AML-193 (cell line): ENCODE data around the gene TTF1.
"Not testable (repeated sequence)": the region's sequence is repeated elsewhere in the genome, so short reads cannot be mapped to it uniquely, and the experiment has no call there.

Experiments
- DNase-seq, 2 experiments: peaks; one replicate each; lab custom pipeline; 2025; lab: John Stamatoyannopoulos, UW

TTF1 gene

DNA sequence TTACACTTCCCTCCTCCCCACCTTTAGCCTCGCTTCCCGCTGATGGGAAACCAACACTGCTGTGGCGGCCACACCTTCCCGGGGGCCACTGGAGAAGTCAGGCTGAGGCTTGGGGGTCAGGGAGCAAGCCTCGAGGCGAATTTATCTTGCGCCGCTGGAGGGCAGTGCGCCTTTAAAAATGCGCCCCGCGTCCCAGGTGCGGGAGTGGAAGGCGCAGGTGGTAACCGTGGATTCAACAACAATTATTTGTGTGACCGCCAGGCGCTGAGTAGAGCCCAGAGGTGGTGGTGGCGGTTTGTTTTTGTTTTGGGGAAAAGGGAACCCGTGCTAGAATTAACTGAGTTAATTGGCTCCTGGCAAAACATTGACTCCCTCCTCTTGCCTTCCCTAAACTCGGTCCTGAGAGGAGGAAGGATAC lies 4.5 kb upstream of the TTF1 start:
- peak in 1 of 2 experiments; percentile 8 for DNase-seq

GRCh38 chr9:132410642-132411041 lies 4.0 kb upstream of the TTF1 start:
- DNase-seq: no peak

DNA sequence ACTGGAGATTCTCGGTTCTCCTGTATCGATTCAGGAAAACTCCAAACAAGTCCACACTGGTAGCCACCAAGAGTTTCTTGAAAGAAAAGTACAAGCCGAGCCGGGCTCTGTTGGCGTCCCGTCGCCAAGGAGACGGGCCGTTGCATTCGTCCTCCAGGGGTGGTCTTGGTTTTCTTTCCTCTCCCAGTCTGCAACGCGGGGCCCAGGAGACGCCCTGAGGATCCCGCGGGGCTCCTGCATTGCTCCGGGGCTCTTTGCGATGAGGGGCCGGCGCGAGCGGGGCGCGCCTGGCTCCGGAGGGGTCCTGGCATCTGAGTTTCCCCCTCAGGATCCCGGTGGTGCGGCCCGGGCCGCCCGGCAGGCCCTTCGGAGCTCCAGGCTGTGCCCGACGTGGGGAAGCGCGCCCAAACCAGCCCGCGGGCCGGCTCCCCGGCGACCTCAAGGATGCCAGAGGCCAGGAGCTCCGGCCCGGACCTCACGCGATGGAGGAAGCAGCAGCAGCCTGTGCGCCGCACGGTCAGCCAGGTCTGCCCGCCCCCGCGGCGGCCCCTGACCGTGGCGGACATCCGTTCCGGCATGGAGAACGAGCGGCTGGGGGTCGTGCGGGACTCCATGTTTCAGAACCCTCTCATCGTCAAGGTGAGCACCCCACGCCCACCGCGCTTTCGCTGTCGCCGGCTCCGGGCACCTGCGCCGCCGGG lies 3.3 kb upstream of the TTF1 start, which contains the start of gene CFAP77:
TSS of gene CFAP77 (plus strand) at position 384 of the 701 bp plus-strand sequence. CDS start at position 445, 61 bp downstream.
- DNase-seq: no peak

- no peak for DNase-seq
Measured at GRCh38 chr9:132408521-132408920, 1.9 kb upstream of the TTF1 start.

- DNase-seq: no peak
Measured at GRCh38 chr9:132407196-132407595, 556 bp upstream of the TTF1 start.

DNA sequence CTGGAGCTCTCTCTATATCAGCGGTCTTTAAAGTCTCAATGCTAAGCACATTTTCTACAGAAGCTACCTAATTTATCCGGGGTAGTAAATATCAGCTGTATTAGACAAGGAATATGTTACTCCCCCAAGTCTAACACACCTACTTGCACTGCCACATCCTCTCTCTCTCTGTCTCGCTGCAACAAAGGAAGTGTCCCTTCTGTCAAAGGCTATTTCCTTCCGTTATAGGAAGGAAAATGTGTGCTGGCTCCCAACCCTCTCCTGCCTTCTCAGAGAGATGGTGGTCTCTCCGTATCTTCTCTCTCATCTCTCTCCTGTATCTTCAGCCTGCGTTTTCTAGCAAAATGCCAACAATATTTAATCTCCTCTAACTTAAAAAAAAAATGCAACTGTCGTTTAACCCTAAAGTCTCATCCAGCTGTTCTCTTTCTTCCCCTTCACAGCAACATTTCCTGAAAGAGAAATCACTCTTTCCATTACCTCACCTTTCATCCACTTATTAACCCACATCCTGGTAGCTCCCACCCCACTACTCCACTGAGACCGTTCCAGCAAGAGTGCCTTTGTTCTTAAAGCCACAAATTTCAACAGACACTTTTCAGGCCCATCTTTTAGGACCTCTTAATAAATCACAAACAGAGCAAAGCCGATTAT lies 2.3 kb downstream of the TTF1 start:
- DNase-seq: peak; percentile 22 to 23

GRCh38 chr9:132401824-132402223 lies 4.8 kb downstream of the TTF1 start:
- DNase-seq: no peak

DNA sequence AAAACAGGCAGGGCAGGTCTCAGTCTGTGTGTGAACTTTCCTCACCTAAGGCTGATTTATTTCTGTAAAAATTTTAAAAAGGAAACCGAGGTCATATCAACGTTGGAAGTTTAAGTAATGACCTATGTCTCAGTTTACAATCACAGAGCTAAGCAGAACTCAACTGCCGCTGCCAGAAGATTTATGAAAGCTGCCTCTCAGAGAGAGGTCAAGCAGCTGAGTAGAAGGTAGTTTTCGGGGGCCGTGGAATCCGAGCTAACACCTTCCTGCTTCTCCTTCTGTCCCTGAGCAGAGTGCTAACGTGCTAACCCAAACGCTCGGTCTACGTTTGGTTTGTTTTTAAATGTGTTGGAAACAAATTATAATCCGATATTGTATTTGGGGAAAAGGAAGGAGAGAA lies 11.1 kb downstream of the TTF1 start:
- no peak for DNase-seq

DNA sequence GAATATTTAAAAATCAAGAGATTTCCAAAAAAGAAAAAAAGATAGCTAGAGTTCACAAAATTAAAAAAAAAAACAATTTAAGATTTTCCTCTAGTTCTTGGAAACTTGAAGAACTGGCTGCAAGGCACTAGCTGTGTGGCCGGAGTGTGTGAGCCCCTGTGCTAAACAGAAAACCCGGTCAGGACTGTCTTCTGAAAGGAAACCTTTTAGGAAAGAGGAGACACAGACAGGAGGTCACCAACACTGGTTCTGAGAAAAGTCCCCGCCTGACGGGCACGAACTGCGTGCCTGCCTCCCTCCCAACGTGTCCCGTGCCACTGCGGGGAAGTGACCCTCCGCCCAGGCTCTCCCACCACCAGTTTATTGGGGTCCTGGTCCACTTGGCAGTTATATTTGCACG lies 15.2 kb downstream of the TTF1 start:
- DNase-seq: no peak

DNA sequence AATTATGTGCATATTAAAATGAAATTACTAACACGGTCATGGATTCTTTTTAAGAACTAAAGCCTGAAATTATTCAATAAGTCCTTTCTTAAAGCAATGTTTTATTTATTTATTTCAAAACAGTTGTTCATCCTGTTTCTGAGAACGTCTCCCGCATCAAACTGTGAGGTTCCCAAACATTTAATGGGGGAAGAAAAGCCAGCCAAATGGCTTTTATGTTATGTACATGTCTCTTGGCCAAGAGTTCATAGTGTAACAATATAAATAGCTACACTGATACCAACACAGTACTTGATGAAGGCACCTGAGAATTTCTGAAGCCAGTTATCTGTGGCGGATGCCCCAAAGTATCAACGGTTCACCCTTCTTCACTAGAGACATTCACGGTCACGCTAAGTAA lies 15.7 kb downstream of the TTF1 start:
- DNase-seq: no peak

DNA sequence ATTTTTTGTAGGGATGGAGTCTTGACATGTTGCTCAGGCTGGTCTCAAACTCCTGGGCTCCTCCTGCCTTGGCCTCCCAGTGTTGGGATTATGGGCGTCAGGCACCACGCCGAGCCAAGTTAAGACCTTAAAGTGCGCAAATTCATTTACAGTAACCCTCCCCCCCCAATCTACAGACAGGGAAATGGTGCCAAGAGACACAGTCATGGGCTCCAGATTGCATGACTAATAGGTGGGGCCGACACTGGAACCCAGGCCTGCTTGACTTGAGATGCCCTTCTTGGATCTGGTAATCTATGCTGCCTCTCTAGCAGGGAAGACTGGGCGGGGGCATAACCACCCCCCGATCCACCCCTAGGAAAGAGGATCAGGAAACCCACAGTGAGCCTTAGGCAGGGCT lies 19.5 kb downstream of the TTF1 start:
- DNase-seq: no peak

DNA sequence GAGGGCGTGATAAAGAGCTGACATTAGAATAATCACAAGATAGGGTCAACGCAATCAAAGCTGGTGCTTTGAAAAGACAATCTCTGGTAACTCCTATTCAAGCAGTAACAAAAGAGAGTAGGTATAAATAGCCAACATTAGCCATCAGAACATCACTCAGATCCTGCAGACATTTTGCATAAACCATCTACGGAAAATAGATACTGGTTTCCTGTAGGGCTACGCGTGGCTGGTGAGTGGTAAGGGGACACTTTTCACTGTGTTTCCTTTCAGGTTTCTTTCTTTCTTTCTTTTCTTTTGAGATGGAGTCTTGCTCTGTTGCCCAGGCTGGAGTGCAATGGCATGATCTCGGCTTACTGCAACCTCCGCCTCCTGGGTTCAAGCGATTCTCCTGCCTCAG lies 22.3 kb downstream of the TTF1 start:
- no peak for DNase-seq

- DNase-seq: no peak
Measured at GRCh38 chr9:132383462-132383883, 23.2 kb downstream of the TTF1 start.

DNA sequence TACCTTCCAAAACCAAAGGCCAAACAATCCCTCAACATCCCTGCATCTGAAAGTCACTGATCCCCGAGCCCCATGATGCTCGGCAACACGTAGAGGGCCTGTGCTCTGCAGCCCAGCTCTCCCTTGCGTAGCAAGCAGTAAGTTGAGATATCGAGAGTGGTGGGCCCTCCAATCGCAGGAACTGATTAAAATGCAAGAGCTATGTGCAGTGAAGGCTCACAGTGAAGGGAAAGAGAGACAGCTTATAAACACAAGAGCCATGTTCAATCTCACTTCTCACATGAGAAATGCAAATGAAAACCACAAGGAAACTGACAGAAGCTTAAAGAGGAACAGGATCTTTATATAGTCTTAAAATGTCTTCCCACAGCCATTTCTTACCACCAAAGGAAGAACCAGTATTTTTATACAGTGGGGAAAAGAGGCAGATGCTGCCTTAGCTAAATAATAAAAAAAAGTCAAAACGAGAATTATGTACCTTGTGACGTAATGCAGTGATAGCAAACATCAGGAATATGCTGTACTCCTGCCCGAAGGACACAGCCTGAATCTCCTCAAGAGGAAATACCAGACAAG lies 24.6 kb downstream of the TTF1 start:
- DNase-seq: peak; percentile 36 to 45

- not testable (repeated sequence) for DNase-seq
Measured at GRCh38 chr9:132378416-132378815, 28.2 kb downstream of the TTF1 start.

DNA sequence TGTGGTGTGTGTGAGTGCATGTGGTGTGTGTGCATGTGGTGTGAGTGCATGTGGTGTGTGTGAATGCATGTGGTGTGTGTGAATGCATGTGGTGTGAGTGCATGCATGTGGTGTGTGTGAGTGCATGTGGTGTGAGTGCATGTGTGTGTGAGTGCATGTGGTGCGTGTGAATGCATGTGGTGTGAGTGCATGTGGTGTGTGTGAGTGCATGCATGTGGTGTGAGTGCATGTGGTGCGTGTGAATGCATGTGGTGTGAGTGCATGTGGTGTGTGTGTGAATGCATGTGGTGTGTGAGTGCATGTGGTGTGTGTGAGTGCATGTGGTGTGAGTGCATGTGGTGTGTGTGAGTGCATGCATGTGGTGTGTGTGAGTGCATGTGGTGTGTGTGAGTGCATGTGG lies 28.9 kb downstream of the TTF1 start:
- not testable (repeated sequence) for DNase-seq

DNA sequence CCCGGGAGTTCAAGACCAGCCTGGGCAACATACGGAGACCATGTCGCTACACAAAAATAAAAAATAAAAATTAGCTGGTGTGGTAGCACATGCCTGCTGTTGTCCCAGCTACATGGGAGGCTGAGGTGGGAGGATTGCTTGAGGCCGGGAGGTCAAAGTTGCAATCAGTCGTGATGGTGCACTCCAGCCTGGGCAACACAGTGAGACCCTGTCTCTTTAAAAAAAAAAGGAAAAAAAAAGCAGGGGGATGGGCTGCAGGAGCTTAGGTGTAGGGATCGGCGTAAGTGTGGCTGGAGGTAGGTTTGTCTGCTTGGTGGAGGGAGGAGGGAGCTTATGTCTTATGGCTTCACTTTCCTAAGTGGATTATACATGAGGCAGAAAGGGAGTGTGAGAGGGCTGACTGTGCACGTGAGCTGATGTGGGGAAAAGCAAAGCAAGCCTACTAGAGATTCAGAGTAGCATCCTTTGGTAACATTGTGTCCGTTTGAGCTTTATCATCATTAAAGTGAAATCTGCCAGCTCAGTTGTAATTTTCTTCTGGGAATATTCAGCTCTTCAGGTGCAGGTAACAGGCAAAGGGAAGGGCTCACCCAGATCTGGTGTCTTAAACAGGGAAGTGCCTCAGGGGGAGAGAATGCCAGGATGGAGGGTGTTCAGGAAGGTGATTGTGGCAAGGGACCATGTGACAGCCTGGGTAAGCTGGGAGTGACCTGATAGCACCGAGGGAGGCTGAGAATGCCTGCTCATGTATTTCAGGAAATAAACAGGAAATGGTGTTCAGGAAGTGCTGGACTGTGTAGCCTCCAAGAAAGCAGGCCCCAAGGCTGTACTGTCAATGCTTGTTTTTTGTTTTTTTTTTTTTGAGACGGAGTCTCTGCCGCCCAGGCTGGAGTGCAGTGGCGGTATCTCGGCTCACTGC lies 34.2 kb downstream of the TTF1 start:
- DNase-seq: peak; percentile 75 to 76

DNA sequence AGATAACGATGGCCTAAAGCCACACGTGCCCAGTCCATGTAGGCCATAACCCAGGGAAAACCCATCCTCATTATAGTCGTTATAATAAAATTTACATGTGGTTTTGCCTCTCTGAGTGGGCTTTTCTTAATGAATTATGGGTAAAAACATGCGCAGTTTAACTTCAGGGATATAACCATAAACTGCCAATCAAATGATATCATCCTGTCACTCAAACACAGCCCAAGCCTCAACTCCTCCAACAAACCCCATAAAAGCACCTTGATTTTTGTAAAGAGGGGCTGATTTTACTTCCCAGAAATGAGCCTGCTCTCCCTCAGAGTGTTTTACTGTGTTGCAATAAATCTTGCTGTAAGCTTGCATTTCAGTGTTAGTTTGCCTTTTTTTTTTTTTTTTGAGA lies 36.0 kb downstream of the TTF1 start:
- DNase-seq: no peak

DNA sequence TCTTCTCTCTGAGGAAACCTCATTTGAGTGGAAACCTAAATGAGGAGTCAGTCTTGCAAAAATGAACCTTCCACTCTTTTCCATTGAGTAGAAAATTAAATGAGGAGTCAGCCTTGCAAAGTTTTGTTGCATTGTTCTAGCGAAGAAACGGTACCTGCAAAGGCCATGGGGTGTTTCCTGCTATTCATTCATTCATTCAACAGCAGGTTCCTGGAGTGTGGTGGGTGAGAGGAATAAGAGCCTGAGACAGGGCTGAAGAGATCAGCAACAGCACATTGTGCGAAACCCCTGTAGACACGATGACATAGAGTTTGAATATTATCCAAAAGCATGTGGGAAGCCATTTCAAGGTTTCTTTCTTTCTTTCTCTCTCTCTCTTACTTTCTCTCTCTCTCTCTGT lies 37.2 kb downstream of the TTF1 start:
- no peak for DNase-seq

GRCh38 chr9:132367613-132368313 lies 38.9 kb downstream of the TTF1 start:
- no peak for DNase-seq

DNA sequence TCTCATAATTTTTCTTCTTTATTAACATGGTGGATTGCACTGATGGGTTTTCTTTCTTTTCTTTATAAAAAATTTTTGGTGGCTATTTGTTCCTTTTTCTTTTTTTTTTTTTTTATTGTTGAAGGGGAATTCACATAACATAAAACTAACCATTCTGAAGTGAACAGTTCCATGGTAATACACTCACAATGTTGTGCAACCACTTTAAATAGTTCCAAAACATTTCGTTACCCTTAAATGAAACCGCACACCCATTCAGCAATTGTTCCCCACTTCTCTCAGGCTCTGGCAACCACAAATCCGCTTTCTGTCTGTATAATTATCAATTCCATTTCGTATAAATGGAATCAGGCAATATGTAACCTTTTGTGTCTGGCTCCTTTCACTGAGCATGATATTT lies 40.2 kb downstream of the TTF1 start:
- peak in 1 of 2 experiments; percentile 34 for DNase-seq

DNA sequence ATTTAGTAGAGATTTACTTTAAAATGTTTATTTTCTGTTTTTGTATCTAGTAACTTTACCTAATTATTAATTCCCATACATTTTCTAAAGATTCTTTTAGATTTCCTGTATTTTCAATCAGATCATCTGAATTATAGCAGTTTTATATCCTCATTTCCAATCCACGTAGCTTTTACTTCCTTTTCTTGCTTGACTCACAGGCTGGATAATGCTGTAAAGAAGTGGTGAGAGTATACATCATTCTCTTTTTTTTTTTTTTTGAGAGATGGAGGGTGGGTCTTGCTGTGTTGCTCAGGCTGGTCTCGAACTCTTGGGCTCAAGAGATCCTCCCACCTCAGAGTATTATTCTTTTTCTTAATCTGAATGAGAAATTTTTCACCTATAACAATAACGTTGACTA lies 40.7 kb downstream of the TTF1 start:
- no peak for DNase-seq
